T-cell (primary cell): Measurements from ENCODE around the gene PPP1R13B. TPM values are rescaled to one million over a fixed set of nuclear protein-coding genes. Genes with fewer than 3 reads are reported as not detected.

Experiments
- ATAC-seq, 4 experiments: fragments of 200-7000 bp in 3 of 4; fragments of 150-1000 bp in 1 of 4; cut with Tn5 transposase; replicated peaks in 1 of 4; 1 replicate in 3 of 4; 2 replicates in 1 of 4; pipeline ENCODE4 v1.10.0; 2021; ENCODE audit warnings: moderate library complexity in 3 of 4, mild to moderate bottlenecking in 2 of 4, moderate number of reproducible peaks in 1 of 4
- CTCF ChIA-PET, 2 donors: fragments of 300-600 bp; sonication (Branson Sonifier 250); formaldehyde crosslinking; loops; one replicate each; lab custom pipeline; 2022; ENCODE audit warnings: antibody characterized with exemption in 2 of 2; lab: Charles Lee
- POLR2A ChIA-PET, 2 donors: fragments of 300-600 bp; sonication (Branson Sonifier 250); formaldehyde crosslinking; loops; one replicate each; lab custom pipeline; 2022; ENCODE audit warnings: antibody characterized with exemption in 2 of 2; lab: Charles Lee
- DNase-seq, 35 experiments: peaks; one replicate each; pipeline versions ENCODE4 v3.0.0 to v3.0.0-alpha.2; 2013 to 2023
- H3K27ac ChIP-seq: one replicate; pipeline ENCODE4 v1.5.1; 2013; ENCODE audit warnings: low read length
- H3K27me3 ChIP-seq, 2 experiments: replicated peaks in 1 of 2; 1 replicate in 1 of 2; 2 replicates in 1 of 2; pipeline versions ENCODE4 v1.6.1 to v1.7.0; 2013; ENCODE audit warnings: low read length in 1 of 2, mixed read lengths in 1 of 2; ENCODE audit not compliant: control insufficient read depth in 2 of 2, insufficient read depth in 2 of 2; ENCODE audit errors: extremely low read depth in 1 of 2
- H3K36me3 ChIP-seq, 2 donors: 1 replicate in 1 of 2; 2 replicates in 1 of 2; pipeline versions ENCODE4 v1.6.1 to v1.7.0; 2013; ENCODE audit warnings: low read length in 1 of 2; ENCODE audit not compliant: control insufficient read depth in 2 of 2, insufficient read depth in 1 of 2; ENCODE audit errors: extremely low read depth in 1 of 2
- H3K4me1 ChIP-seq, 2 experiments: 1 replicate in 1 of 2; 2 replicates in 1 of 2; pipeline versions ENCODE4 v1.6.1 to v1.7.0; 2013; ENCODE audit warnings: low read length in 2 of 2, mixed read lengths in 1 of 2; ENCODE audit not compliant: insufficient read depth in 2 of 2, control insufficient read depth in 1 of 2; ENCODE audit errors: extremely low read depth in 1 of 2
- H3K4me3 ChIP-seq, 2 donors: 1 replicate in 1 of 2; 2 replicates in 1 of 2; pipeline versions ENCODE4 v1.5.1 to v1.7.0; 2013; ENCODE audit warnings: mild to moderate bottlenecking in 2 of 2, low read length in 1 of 2, moderate library complexity in 1 of 2; ENCODE audit not compliant: control insufficient read depth in 1 of 2; ENCODE audit errors: extremely low read depth in 1 of 2
- H3K9me3 ChIP-seq: 2 replicates; pipeline ENCODE4 v1.7.0; 2013
- H3K27ac Mint-ChIP-seq, 2 donors: one replicate each; pipeline ENCODE4 v1.8.0; 2020 to 2021; ENCODE audit warnings: mild to moderate bottlenecking in 2 of 2, mixed read lengths in 2 of 2
- H3K27me3 Mint-ChIP-seq, 2 donors: one replicate each; pipeline ENCODE4 v1.8.0; 2021 to 2022; ENCODE audit warnings: mixed read lengths in 2 of 2
- H3K36me3 Mint-ChIP-seq: one replicate; pipeline ENCODE4 v1.8.0; 2021; ENCODE audit warnings: mixed read lengths
- H3K4me1 Mint-ChIP-seq, 3 donors: one replicate each; pipeline ENCODE4 v1.8.0; 2020 to 2022; ENCODE audit warnings: mixed read lengths in 3 of 3, mild to moderate bottlenecking in 1 of 3
- H3K4me3 Mint-ChIP-seq, 3 donors: one replicate each; pipeline ENCODE4 v1.8.0; 2020 to 2022; ENCODE audit warnings: mild to moderate bottlenecking in 3 of 3, mixed read lengths in 3 of 3, moderate library complexity in 3 of 3
- H3K9me3 Mint-ChIP-seq, 3 donors: one replicate each; pipeline ENCODE4 v1.8.0; 2020 to 2022; ENCODE audit warnings: mixed read lengths in 3 of 3
- WGBS: methylation state at CpG from one replicate; pipeline ENCODE4 v1.1.5; 2013; ENCODE audit warnings: missing lambda C conversion rate; ENCODE audit not compliant: insufficient coverage; 5-methylcytosine and 5-hydroxymethylcytosine counted together
- total RNA-seq, 35 experiments: library from RNA in 6 of 35; stranded (reverse) in 6 of 35; fragments of 120-200 nt in 1 of 35; gene quantifications; one replicate each; pipeline versions ENCODE4 v1.2.1 to v1.2.4 and lab custom pipeline; 2013 to 2026

Gene PPP1R13B
- total RNA-seq, 5 donors from 2014 or later (not counting 1 experiment from before 2014, with no cell fraction given), result 23.8 to 32.4 (median 29.9) TPM

DNA sequence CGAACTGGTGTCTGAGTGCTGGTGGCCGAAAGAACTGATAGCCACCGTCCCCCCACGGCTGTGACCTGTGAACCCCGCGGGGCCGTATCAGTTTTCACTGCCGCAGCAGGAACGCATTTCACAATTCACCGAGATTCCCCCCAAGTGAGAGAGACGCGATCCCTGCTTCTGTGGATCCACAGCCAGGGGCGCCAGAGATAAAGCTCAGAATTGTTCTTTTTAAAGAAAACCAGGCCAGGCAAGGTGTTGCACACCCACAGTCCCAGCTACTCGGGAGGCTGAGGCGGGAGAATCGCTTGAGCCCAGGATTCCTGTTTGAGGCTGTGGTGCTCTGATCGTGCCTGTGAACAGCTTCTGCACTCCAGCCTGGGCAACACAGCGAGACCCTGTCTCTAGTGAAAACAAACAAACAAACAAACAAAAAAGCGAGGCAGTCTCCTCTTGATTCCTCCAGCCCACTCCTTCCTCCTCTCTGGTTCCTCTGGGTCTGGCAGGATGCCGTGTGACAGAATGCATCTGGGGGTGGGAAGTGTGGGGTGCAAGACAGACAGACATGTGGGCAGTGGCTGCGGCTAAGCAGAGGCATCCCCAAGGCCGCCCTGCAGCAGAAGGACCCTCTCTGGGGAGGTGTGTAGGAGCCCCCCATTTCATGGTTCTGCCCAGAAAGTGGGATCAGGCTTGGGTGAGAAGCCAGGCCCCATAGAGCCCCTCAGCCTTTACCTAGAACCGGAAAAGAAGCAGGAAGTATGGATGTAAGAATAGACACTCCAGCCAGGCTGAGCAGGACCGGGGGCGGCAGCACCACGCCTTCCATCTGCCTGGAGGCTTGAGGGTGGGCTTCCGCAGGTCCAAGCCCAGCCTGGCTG is 39.2 kb upstream of the PPP1R13B start:
- Histone ChIP-seq H3K27ac (no peak overlapping the region), H3K4me3 (no peak overlapping the region), H3K9me3 (no peaks in the 10 kb centered on the region), H3K4me1 (no peaks in the 10 kb centered on the region), H3K36me3 (no peaks in the 10 kb centered on the region), H3K27me3 (peaks cover 0 to 16% of the 10 kb centered on the region in 2 experiments)
- Mint-ChIP-seq H3K27me3 (no peaks in the 10 kb centered on the region), H3K36me3 (no peaks in the 10 kb centered on the region), H3K27ac (no peak overlapping the region), H3K4me3 (no peak overlapping the region), H3K4me1 (no peaks in the 10 kb centered on the region), H3K9me3 (no peaks in the 10 kb centered on the region)
- POLR2A ChIA-PET, result no interaction called here
- CTCF ChIA-PET, result no interaction called here
- 86% methylated on average over 21 of the region's 27 CpGs for WGBS
- no peak for ATAC-seq
- no peak for DNase-seq

DNA sequence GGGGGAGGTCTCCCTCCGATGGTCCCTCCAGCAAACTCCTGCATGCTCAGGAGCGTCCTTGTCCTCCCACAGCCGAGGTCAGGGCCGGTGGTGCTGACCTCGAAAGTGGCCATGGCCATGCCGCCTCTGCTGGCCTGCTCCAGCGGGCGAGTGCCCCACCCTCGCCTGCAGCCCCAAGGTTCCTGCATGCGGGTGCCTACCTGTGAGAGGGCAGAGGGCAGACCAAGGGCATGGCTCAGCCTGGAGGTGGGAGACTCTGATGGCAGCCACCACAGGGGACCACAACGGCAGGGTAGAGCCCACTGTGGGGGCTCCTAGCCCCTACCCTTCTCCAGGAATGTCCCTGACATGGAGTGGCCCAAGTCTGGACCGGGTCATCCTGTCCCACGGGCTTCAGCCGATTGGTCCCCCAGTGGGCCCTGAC is 38.1 kb upstream of the PPP1R13B start:
- ChIA-PET CTCF (no interaction called here), POLR2A (no interaction called here)
- no peak overlapping the region for H3K27ac Mint-ChIP-seq
- Histone ChIP-seq H3K27ac (no peak overlapping the region), H3K4me3 (no peak overlapping the region), H3K36me3 (no peaks in the 10 kb centered on the region), H3K9me3 (no peaks in the 10 kb centered on the region), H3K27me3 (peaks cover 0 to 26% of the 10 kb centered on the region in 2 experiments), H3K4me1 (peaks cover 0 to 5% of the 10 kb centered on the region in 2 experiments)
- H3K4me3 Mint-ChIP-seq, result no peak overlapping the region
- H3K9me3 Mint-ChIP-seq, result no peaks in the 10 kb centered on the region
- H3K4me1 Mint-ChIP-seq, result peaks cover 6 to 8% (median 6%) of the 10 kb centered on the region in 3 donors
- WGBS, result 85% methylated on average over 11 of the region's 14 CpGs
- no peaks in the 10 kb centered on the region for H3K27me3 Mint-ChIP-seq
- no peaks in the 10 kb centered on the region for H3K36me3 Mint-ChIP-seq
- no peak for DNase-seq
- ATAC-seq, result no peak

DNA sequence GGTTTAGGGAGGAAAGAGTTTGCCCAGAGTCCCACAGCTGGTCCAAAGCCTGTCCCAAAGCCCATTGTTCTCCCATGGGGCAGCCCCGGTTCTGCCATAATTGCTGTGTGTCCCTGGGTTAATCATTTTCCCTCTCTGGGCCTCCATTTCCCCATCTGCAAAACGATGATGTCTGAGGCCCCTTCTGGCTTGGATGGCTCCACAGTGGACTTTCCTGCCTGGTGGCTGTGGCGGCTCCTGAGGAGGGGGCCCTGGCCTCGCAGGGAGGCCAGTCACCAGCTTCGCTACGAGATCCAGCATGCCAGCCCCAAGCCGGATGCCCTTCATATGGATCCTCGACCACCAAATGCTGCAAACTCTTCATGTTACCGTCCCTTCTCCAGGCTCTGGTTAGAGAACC is 37.5 kb upstream of the PPP1R13B start:
- ChIA-PET CTCF (no interaction called here), POLR2A (no interaction called here)
- 84% methylated on average over 4 of the region's 9 CpGs for WGBS
- Histone ChIP-seq H3K27ac (no peak overlapping the region), H3K9me3 (no peaks in the 10 kb centered on the region), H3K4me1 (peaks cover 0 to 12% of the 10 kb centered on the region in 2 experiments), H3K4me3 (no peak overlapping the region), H3K36me3 (no peaks in the 10 kb centered on the region), H3K27me3 (peaks cover 0 to 32% of the 10 kb centered on the region in 2 experiments)
- no peaks in the 10 kb centered on the region for H3K27me3 Mint-ChIP-seq
- no peaks in the 10 kb centered on the region for H3K36me3 Mint-ChIP-seq
- H3K27ac Mint-ChIP-seq, result no peak overlapping the region
- no peak for DNase-seq
- H3K9me3 Mint-ChIP-seq, result no peaks in the 10 kb centered on the region
- ATAC-seq, result no peak
- peaks cover 6 to 13% (median 12%) of the 10 kb centered on the region in 3 donors for H3K4me1 Mint-ChIP-seq
- no peak overlapping the region for H3K4me3 Mint-ChIP-seq

DNA sequence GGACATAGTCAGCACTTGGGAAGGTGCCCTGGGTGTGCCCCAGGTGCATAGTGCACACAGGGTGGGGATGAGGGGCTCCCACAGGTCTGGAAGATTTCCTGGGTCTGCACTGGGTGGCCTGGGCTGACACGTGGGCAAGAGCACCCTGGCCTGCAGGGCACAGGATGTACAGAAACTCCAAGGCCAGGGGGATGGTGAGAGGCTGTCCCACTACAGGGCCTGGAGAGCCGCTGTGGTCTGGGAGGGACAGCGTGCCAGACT is 35.8 kb upstream of the PPP1R13B start:
- DNase-seq (no peak), ATAC-seq (no peak)
- Mint-ChIP-seq H3K4me3 (no peak overlapping the region), H3K9me3 (no peaks in the 10 kb centered on the region), H3K4me1 (peaks cover 12 to 20% (median 19%) of the 10 kb centered on the region in 3 donors), H3K36me3 (no peaks in the 10 kb centered on the region), H3K27me3 (no peaks in the 10 kb centered on the region), H3K27ac (no peak overlapping the region)
- POLR2A ChIA-PET, result no interaction called here
- Histone ChIP-seq H3K36me3 (no peaks in the 10 kb centered on the region), H3K9me3 (no peaks in the 10 kb centered on the region), H3K27me3 (peaks cover 0 to 38% of the 10 kb centered on the region in 2 experiments), H3K27ac (no peak overlapping the region), H3K4me1 (peaks cover 0 to 18% of the 10 kb centered on the region in 2 experiments), H3K4me3 (no peak overlapping the region)
- WGBS, result 79% methylated on average over 3 of the region's 3 CpGs
- CTCF ChIA-PET, result no interaction called here

DNA sequence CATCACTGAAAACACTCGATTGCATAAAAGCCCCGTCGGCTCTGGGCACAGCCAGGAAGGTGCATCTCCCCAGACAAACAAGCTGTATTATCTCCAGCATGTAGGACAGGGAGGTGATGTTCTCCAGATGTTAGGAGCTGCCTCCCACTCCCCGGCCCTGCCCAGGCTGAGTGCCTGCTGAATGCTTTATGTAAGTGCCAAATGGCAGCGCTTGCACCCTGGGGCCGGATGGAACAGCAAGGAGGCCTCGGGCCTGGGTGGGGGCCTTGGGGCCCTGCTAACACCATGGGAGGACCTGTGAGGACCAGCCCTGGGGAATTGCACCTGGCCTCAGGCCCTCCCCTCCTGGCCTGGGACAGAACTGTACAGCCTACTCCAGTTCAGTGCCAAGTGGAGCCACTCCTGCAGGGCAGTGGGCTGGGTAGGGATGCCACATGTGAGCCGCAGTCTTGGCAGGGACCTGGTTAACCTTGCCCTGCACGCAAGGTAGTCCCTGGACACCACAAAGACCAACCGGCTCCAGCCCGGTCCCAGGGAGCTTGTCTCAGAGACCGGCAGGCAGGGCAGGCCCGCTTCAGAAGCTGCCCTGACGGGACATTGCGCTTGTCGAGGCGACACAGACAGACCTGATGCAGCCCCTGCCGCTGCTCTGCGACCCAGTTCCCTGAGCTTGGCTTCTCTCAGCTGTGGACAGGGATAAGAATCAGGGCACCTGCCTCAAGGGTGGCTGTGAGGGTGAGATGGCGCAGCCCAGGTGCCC is 35.3 kb upstream of the PPP1R13B start:
- no peaks in the 10 kb centered on the region for H3K36me3 ChIP-seq
- ChIA-PET CTCF (interaction anchor here in 1 of 2 donors (0.6 kb wide), 1 partner anchor 20 kb away, joined by 4 read pairs; no protein-coding TSS in a partner anchor), POLR2A (no interaction called here)
- H3K4me1 ChIP-seq, result peaks cover 0 to 18% of the 10 kb centered on the region in 2 experiments
- H3K27ac Mint-ChIP-seq, result no peak overlapping the region
- H3K9me3 ChIP-seq, result no peaks in the 10 kb centered on the region
- H3K27ac ChIP-seq, result no peak overlapping the region
- peaks cover 12 to 20% (median 19%) of the 10 kb centered on the region in 3 donors for H3K4me1 Mint-ChIP-seq
- peaks cover 0 to 38% of the 10 kb centered on the region in 2 experiments for H3K27me3 ChIP-seq
- H3K27me3 Mint-ChIP-seq, result no peaks in the 10 kb centered on the region
- 95% methylated on average over 17 of the region's 20 CpGs for WGBS
- no peaks in the 10 kb centered on the region for H3K36me3 Mint-ChIP-seq
- no peaks in the 10 kb centered on the region for H3K9me3 Mint-ChIP-seq
- no peak for DNase-seq
- H3K4me3 Mint-ChIP-seq, result no peak overlapping the region
- ATAC-seq, result no peak
- H3K4me3 ChIP-seq, result no peak overlapping the region

DNA sequence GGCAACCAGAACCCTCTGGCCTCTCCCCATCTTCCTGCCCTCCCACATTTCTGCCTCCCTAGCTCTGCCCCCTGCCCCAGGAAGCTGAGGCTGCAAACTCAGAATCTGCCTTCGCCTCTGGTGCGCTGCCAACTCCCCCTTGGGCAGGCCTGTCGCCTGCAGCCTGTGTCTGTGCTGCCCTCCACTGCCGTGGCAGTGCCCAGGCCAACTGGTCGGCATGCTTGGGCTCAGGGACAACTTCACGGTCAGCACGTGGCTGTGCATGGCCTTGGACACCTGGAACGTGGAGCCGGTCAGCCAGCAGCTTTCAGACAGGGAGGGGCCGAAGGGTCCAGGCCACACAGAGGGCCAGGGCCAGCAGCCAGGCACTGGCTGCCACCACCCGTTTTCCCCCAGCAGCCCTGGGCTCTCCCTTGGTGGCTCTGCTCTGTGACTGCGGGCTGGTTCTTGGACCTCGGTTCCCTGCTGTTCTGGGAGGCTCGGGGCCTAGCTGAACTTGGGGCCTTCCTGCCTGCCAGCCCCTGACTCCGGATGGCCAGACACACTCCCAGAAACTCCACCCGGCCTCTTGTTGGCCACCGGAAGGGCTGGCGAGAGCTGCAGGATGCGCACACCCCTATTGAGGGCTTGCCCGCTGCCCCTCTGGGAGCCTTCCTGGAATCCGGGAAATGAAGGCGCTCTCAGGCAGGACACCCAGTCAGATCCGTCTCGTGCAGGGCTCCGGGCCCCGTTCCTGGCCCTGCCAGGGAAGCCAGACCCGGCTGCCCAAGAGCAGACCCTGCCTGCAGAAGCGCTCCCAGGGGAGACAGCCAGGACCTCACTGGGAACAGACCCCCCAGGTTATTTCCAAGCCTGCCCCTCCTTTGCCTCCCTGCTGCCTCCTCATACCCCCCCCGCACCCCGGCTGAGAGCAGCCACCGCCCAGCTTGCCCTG is 34.2 kb upstream of the PPP1R13B start:
- Mint-ChIP-seq H3K36me3 (no peaks in the 10 kb centered on the region), H3K4me1 (peaks cover 12 to 20% (median 19%) of the 10 kb centered on the region in 3 donors), H3K27ac (no peak overlapping the region), H3K4me3 (peak overlapping the region in 2 of 3 donors; percentile 28 to 74), H3K9me3 (no peaks in the 10 kb centered on the region), H3K27me3 (no peaks in the 10 kb centered on the region)
- no peak overlapping the region for H3K27ac ChIP-seq
- no peaks in the 10 kb centered on the region for H3K36me3 ChIP-seq
- 84% methylated on average over 28 of the region's 31 CpGs for WGBS
- H3K9me3 ChIP-seq, result no peaks in the 10 kb centered on the region
- peaks cover 0 to 37% of the 10 kb centered on the region in 2 experiments for H3K27me3 ChIP-seq
- CTCF ChIA-PET, result no interaction called here
- ATAC-seq, result no peak
- DNase-seq, result no peak
- POLR2A ChIA-PET, result interaction anchor here in 1 of 2 donors (0.6 kb wide), 1 partner anchor 38 kb away, joined by 4 read pairs; no protein-coding TSS in a partner anchor
- H3K4me1 ChIP-seq, result peaks cover 0 to 18% of the 10 kb centered on the region in 2 experiments
- no peak overlapping the region for H3K4me3 ChIP-seq
